ENCODE data around the gene RABGAP1L.

RABGAP1L gene

DNA sequence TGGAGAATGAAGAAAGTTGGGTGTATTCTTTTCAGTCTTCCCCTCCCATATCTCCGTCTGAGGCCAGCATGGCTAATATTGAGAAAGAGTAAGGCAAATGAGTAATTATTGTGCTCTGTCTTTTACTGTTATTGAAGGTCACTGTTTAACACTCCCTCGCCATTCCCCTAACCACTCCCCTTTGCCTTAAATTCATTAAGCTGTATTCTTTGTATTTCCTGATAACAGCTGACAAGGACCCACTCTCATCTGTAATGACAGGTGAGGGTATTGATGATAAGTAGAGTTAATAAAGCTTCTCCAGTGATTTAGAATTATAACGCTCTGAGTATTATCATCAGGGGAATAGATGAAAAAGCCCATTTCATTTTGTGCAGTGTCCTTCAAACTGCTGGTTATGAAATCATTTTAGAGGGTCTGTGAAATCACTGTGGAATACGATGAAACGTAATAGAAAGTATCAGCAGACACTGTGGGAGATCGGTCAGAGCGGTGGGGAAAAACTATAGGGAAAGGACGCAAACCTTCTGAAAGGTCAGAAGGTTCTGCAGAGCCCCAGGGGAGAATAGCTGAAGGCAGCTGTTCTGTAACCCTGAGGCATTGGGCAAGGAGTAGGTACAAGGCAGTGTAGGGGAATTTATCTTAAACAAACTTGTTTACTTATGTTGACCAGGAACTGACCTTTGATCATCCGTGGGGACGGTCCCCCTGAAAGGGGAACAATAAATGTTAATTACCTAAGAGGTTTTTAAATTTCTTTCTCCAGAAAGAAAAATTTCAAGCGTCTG is 794.2 kb downstream of the RABGAP1L start:
- no peak for DNase-seq (ENCODE audit: low read depth in 1 of 2, low spot score in 1 of 2)

DNA sequence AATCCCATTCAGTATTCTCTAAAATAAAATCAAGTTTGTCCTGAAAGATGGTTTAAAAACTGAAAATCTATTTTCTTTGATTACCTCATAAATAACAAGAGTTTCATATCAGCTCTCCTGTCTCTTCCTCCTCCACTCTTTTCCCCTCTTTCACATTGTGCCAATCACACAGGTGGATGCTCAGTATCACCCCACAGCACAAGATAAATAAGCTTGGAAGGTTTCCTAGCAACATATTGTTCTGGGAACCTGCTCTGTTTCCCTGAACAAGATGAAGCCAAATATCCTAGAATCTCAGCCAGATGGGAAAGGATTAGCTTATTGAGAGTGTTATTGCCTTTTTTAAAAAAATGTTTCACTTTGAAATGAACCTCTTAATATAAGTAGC is 794.7 kb downstream of the RABGAP1L start:
- DNase-seq (ENCODE audit: low read depth in 1 of 2, low spot score in 1 of 2): no peak

DNA sequence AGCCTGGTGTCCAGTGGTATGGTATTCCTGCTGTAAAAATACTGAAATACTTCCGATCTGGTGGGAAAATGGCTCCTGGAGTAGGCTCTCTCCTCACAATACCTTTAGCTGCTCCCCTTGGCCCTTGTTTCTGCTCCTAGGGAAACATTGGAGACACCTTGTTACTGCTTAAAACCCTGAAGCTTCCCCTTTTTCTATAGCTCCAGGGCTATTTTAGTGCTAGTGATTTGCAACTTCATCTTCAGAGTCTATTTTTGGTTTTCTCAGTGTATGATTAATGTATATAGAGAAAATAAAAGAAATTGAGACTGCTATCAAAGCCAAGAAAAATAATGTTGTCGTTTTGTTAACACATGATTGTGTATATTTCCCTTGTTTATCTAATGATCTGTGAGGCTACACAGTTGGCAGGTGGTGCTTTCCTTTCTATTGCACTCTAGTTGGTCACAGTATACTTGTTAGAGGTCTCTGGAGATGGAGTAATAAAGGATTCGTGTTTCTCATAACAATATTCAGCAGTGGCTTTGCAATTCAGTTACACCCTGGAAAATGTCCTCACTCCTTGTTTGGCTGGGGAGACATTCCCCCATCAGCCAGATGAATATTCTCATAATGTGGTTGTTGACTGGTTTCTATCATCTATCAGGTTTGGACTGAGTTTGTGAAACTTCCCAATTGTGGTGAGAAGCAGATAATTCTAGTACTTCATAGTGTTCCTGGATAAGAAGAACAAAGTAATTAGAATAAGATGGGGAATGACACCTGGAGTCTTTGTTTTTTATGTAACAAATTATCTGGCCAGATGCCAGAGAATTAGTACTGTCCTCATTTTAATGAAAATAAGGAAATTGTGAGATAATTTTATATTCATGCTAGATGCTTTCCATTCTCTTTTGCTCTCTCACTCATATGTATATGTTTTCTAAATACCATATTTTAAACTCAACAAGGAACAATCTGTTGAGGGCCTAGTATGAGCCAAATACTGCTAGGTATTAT is 795.6 kb downstream of the RABGAP1L start:
- no peak for DNase-seq (ENCODE audit: low read depth in 1 of 2, low spot score in 1 of 2)

DNA sequence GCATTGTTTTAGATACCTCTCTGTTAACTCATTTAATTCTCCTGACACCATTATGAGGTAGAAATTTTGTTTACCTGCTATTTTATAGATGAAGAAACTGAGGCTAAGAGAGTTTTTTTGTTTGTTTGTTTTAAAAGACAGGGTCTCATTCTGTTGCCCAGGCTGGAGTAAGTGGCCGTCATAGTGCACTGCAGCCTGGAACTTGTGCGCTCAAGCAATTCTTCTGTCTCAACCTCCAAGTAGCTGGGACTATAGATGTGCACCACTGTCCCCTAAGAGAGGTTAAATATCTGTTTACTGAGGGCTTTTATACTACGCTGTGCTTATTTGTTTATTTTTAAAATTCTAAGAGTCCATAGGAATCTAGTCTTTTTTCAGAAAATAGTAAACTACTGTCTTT is 796.8 kb downstream of the RABGAP1L start:
- DNase-seq (ENCODE audit: low read depth in 1 of 2, low spot score in 1 of 2): no peak

DNA sequence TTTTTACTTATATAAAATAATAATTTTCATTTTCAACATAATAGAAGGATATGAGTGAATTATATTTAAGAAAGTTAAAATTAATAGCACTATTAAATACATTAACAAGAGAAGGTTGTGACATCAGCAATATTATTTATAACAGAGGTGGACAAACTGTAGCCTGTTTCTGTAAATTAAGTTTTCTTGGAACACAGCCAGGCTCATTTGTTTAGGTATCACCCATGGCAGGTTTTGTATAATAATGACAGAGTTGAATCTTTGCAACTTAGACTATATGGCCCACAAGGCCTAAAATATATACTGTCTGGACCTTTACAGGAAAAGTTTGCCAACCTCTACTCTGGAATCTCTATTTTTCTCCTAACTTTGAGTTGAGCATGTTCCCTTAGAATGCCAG is 797.7 kb downstream of the RABGAP1L start:
- no peak for DNase-seq (ENCODE audit: low read depth in 1 of 2, low spot score in 1 of 2)

DNA sequence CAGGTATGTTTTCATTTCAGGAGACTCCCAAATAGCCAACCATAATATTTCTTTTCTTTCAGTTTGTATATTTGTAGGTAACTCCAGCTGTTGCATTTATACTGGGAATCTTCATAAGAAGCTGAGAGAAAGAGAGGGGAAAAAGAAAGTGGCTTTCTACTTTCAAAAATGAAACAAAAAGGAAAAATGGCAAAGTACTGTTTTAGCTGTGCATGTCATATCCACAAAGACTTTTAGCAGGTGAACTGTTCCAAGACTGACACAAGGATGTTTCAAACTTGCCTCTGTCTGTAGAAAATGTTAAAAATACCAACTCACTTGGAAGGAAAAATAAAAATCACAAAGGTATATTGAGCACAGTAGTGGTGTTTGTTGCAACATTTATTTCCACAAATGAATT is 798.5 kb downstream of the RABGAP1L start:
- no peak for DNase-seq (ENCODE audit: low read depth in 1 of 2, low spot score in 1 of 2)

DNA sequence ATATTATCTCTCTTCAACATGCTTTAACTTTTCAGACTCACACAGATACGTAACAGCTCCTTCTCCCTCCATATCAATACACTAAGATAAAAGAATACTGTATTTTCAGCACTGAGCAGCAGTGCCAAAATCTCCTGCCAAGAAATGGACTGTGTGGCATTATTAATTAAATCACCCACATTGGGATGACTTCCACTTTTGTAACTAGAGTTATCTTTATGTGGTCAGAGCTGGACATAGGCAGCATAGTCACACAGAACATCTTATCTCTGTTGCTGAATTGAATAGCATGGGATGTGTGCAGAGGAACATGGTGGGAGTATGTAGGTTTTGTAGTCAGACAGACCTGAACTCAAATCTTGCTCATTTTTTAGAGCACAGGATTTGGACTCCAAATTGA is 799.1 kb downstream of the RABGAP1L start:
- no peak for DNase-seq (ENCODE audit: low read depth in 1 of 2, low spot score in 1 of 2)

DNA sequence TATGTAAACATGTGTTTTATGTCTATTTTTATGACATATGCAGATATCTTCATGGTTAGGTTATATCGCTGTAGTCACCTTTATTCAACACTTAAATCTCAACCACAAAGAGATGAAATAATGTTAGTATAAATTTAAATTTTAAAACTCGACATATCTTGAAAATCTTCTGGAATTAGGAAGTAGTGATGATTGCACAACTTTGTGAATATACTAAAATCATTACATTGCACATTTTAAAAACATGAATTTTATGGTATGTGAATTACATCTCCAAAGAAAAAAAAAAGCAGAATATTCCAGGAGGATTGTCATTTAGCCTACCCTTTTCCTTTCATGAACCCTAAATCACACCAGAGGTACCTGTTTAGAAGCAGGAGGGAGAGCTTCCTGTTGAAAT is 801.0 kb downstream of the RABGAP1L start:
- DNase-seq (ENCODE audit: low read depth in 1 of 2, low spot score in 1 of 2): no peak

DNA sequence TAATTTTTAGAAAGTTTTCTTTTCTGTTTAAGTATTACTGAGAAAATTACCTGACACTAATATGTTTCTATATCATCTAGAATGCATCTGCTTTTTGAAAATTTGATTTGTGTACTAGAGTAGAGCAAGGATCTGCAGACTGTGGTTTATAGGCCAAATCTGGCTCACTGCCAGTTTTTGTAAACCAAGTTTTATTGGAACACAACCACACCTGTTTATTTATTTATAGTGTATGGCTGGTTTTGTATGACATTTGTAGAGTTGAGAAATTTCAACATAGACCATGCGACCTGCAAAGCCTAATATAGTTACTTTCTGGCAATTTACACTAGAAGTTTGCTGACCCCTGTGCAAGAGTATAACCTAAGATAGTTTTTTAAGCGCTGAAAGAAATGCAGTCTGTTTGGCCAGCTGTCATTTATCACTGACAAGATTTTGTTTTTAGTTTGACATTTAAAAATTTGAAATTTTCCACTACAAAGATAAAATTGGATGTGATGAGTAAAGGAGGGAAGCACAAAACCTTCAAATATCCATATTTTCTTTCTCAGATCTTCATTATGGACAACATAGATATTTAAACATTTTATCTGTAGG is 804.3 kb downstream of the RABGAP1L start:
- DNase-seq (ENCODE audit: low read depth in 1 of 2, low spot score in 1 of 2): no peak

DNA sequence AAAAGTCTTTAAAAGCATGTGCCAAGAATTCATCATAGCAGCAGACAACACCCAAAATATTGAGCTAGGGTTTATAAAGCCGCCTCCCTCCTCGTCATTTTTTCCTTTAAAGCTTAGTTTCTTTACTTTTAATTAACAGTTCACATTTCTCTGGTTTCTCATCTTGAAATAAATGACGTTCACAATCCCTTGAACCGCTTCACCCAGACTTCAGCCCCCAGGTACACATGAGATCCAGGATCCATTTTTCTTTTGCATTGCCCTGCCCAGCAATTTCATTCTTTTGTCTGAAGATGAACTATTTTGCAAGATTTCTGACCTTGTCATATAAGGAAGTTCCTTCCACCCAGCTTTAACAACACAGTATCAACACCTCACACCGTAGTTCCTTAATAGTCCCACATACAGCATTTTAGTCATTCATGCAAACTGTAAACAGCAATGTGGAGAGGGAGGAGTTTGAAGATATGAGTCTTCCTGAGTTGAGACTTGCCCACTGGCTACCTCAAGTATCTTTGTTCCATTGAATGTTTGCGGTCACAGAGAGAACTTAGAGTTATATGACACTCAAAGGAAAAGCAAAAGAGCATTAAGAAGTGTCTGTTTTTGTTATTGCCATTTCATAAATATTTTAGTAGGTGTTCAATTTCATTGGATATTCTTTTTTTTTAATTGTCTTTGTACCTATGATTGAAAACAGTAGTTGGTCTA is 805.1 kb downstream of the RABGAP1L start:
- peak in 1 of 2 donors; percentile 44 for DNase-seq (ENCODE audit: low read depth in 1 of 2, low spot score in 1 of 2)

DNA sequence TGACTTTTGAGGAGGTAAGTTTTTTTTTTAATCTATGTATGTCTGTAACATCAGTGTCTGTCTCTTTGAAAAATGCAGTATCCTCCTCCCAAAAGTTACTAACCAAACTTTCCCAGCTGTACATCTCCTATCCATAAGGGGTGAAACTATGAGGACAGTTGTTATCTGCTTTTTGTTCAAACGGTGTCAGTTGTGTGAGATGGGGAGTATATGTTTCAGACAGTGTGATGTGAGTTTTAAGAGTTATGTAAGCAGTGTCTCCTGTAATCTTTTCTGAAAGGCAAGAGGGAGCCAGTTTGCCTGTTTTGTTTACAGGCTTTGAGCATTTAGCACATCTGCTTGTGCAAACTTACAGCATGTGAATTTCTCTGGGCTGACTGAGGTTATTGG is 805.6 kb downstream of the RABGAP1L start:
- no peak for DNase-seq (ENCODE audit: low read depth in 1 of 2, low spot score in 1 of 2)

DNA sequence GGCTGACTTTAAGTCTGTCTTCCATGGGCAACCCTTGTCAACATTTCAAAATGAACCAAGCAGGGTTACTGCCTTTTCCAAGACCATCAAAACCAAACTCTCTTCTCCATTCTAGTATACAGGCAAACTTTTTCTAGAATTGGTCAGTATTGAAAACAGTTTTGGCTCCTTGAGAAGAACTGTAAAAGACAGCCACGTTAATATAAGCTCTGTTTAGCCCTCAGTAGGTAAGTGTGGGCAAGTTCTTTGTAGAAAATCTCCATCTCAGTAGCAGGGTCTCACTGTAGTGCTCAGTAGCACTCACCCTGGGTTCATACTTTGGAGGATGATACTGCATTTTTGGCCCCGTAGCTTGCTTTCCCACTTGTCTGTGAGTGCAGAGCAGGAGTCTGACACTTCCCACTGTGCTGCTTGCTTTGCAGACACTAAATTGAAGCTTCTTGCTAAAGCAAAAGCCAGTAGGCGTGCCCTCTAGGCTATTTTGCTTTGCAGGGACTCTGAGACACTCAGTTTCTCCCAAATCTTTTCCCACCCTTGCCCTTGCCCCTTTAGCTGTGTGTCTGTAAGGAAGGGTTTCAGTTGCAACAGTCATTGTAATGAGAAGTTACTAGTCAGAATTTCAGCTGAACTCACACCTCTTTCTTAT is 806.2 kb downstream of the RABGAP1L start:
- no peak for DNase-seq (ENCODE audit: low read depth in 1 of 2, low spot score in 1 of 2)

DNA sequence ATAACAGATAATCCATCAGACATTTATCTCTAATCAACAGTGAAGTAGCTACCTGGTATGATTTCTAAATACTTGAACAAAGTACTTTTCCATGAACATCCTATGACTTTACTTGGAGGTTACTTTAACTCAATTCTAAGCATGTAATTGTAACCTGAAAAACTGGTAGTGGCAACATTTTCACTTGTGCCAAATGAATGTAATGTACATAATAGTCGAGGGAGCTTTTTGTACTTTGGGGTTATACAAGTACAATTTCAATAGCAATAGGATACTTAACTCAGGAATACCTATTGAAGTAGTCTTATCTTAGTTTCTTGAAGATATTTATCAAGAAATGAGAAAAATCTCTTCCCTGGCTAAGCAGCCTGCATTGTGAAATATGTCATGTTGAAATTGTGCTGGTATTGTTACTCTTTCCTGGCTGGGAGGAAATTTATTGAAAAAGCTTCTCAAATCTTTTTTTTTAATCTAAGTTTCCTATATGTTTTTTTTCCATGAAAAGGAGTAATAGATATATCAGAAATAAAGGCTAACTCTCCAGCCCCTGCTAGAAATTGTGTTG is 806.8 kb downstream of the RABGAP1L start:
- no peak for DNase-seq (ENCODE audit: low read depth in 1 of 2, low spot score in 1 of 2)

DNA sequence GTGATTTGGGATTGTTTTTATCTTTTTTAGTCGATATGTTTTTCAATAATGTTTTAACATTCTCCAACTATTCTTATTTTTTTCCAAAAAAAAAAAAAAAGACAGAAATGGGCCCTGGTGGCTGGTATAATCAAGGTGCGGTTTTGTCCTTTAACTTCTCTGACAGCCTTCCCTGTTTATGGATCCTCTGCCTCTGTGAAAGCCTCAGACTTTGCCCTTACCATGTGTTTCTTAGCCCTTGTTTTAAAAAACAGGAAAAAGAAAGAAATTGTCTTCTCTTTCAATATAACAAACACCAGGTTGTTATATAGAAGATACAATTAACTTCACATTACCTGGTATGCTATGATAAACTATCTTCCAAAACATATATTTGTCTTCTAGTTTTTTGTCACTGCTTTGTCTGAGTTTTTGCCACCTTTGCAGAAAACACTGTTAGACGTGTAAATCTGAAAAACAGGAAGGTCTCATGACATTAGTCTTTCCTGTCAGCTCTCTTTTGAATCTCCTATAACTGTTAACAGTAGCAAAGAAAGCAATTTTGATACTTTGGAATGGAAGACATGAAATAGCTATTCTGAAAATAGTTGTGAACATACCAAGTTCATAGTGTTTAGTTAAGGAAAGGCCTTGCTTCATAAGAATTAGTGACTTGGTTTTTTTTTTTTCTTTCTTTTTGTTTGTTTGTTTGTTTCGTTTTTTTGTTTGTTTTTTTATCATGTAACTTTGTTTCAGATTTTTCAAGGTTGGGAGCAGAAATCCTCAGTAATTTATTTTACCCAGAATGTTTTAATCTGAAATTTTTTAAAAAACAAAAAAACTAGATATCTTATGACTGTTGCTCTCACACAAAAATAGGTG is 808.8 kb downstream of the RABGAP1L start:
- DNase-seq (ENCODE audit: low read depth in 1 of 2, low spot score in 1 of 2): no peak

DNA sequence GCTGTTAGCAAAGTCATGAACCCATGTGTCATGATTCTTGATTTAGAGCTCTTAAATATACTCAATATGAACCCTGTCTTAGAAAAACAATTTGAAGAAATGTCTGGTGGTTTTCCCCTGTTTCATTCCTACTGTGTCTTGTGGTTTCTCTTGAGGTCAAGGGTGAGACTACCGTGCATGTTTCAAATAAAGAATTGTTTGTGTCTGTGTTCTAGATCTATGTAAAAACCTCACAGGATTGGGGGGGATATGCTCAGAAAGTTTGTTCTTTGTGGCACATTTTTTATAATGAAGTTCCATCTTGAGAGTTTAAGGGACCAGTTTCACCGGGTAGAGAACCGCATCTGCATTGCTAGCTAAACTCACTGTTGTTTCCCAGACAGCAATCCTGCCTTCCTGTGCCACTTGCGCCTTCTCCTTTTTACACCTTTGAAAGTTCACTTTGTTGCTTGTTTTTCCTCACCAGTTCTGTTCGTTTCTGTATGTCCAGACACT is 809.5 kb downstream of the RABGAP1L start:
- no peak for DNase-seq (ENCODE audit: low read depth in 1 of 2, low spot score in 1 of 2)

DNA sequence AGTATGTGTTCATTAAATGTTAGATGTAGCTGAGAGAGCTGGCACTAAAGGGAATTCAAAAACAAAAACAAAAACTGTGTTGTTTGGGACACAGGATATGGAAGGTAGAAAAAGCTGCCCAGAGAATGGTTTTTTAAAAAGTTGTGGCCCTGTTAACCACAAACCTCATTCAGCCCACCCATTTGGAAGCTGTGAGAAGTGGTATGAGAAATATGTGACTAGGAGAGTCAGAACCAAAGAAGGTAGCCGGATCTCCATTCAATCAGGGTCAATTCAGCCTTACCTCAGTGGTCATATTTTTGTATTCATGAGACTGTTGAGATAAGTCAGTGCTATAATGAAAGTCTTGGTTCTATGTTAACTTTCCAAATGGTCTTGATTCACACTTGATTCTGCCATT is 810.7 kb downstream of the RABGAP1L start:
- no peak for DNase-seq (ENCODE audit: low read depth in 1 of 2, low spot score in 1 of 2)

DNA sequence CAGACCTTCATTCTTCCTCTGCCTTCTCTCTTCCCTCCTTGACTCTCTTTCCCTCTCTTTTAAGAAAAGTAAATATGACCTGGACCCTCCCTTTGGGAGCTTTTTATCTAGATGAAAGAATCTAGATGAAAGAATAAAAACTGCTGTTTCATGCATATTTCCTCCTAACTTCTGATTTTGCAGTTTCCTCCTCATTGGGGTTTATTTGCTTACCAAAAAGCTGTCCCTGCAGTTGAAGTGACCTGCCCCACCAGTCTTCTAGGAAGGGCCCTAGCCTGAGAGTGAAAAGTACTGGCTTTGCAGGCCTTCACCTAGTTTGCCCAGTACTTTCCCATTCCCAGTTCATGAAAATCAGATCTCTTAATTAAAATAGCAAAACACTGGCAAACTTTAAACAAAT is 812.1 kb downstream of the RABGAP1L start:
- DNase-seq (ENCODE audit: low read depth in 1 of 2, low spot score in 1 of 2): no peak

DNA sequence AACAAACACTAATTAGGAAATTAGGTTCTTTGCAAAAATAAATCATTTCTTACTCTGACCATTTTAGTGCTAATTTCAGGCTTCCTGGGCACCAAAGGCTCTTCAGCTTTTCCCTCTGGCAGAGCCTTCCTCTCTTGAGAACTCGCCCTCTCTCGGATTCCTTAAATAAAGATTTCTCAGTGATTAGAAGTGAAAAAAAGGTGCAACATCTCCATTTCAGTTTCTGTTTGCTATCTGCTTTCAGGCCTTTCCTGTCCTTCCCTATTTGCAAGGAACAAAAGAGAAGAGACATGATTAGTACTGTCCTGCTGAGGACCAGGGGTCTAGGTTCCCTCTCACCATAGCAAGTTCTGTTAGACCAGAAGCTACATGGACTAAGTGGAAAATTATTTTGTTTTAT is 812.6 kb downstream of the RABGAP1L start:
- DNase-seq (ENCODE audit: low read depth in 1 of 2, low spot score in 1 of 2): no peak

DNA sequence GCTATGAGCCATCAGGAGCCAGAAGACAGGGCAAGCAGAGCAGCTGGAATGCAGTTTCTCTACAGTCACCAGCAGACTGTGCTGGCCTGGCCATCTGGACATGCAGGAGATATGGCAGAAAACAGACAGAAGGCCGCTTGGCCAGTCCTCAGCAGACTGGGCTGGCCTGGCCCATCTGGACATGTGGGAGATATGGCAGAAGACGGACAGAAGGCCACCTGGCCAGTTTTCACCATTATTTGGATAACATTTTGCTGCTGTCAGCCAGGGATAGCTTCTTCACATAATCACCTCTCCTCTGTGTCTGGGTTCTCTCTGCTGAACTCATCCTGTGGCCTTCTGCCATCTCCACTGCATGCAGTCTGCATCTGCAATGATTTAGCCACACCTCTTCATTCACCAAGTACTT is 815.4 kb downstream of the RABGAP1L start:
- DNase-seq (ENCODE audit: low read depth in 1 of 2, low spot score in 1 of 2): no peak

Measured in activated CD4-positive, alpha-beta T cell treated with anti-CD3 and anti-CD28 coated beads, Interleukin-2, amount 50 U/mL, for 24 hours (primary cell).